Mucosa of descending colon (tissue), 3 donors: ENCODE data around the gene TMEM35A. TPM values are rescaled to one million over a fixed set of nuclear protein-coding genes. Genes with fewer than 3 reads are reported as not detected.

Experiments
- ATAC-seq: fragments of 200-7000 bp; cut with Tn5 transposase; one replicate; pipeline ENCODE4 v1.9.1; 2020; ENCODE audit warnings: mild to moderate bottlenecking, moderate library complexity
- DNase-seq, 3 donors: peaks; one replicate each; pipeline ENCODE4 v3.0.0-alpha.2; 2020
- H3K36me3 ChIP-seq: fragments of 200-600 bp; one replicate; pipeline ENCODE4 v1.8.0; 2021; ENCODE audit warnings: low read depth, mild to moderate bottlenecking
- H3K4me1 ChIP-seq: fragments of 200-600 bp; one replicate; pipeline ENCODE4 v1.8.0; 2021; ENCODE audit warnings: low read depth, mild to moderate bottlenecking
- H3K4me3 ChIP-seq: fragments of 200-600 bp; one replicate; pipeline ENCODE4 v1.8.0; 2021; ENCODE audit warnings: mild to moderate bottlenecking
- H3K9me3 ChIP-seq: fragments of 200-600 bp; one replicate; pipeline ENCODE4 v1.8.0; 2021; ENCODE audit warnings: mild to moderate bottlenecking
- intact Hi-C, 2 donors: fragments of 100-400 bp; cut with DNase I in 1 of 2; cut with micrococcal nuclease in 1 of 2; formaldehyde crosslinking; loops; one replicate each; pipeline versions ENCODE4 v1.11.0 to v1.11.1; 2022; cut with DNase I, micrococcal nuclease
- total RNA-seq, 3 donors: library from RNA; stranded (reverse); fragmentation: NEBNext Ultra II Directional in 2 of 3; extraction: Animal tissue kit (Norgen Biotek cat#: 25700) in 2 of 3; gene quantifications; one replicate each; pipeline versions ENCODE4 v1.2.1 to v1.2.4, GENCODE V29; 2021 to 2023
- TF ChIP-seq, protein P1 (sequence below): fragments of 200-600 bp; IDR thresholded peaks from one replicate; pipeline ENCODE4 v1.8.0; 2022; ENCODE audit warnings: antibody characterized with exemption, mild to moderate bottlenecking
- donor health status: DM: no; HTN: no; CAD: no; lungs with moderate emphysema.
- donor health status: DM: no; HTN: no; CAD: no.
- donor health status: DM: no; HTN: yes; CAD: no.

The TMEM35A gene
- total RNA-seq, 3 donors from 2014 or later: 1.4 to 40.6 (median 3.0) TPM

DNA sequence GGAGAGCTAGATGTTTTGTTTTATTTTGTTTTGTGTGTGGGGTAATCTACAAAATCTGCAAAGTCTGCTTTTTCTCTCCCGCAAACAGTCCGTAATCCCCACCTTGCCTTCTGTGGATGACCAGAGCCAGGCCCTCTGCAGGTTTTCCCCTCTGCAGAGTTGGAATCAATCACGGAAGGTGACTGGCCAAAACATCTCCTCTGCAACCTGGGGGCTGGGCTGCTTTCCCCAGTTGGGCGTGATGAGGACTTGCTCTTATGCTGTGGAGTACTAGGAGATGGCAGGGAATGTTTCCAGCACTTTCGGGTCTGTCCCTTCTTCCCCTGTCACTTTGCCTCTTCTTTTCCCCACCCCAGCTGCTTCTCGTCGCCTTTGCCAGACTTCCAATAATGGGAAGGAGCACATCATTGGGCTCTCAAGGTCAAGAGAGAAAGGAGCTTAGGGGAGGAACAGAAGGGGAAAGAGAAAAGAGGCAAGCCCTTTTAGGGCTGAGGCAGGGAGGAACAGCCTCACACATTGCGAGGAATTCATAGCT is 1.1 kb downstream of the TMEM35A start:
- DNase-seq (no peak), ATAC-seq (peak; percentile 18)
- intact Hi-C loops: no loop called here
- TF ChIP-seq, protein P1, sequence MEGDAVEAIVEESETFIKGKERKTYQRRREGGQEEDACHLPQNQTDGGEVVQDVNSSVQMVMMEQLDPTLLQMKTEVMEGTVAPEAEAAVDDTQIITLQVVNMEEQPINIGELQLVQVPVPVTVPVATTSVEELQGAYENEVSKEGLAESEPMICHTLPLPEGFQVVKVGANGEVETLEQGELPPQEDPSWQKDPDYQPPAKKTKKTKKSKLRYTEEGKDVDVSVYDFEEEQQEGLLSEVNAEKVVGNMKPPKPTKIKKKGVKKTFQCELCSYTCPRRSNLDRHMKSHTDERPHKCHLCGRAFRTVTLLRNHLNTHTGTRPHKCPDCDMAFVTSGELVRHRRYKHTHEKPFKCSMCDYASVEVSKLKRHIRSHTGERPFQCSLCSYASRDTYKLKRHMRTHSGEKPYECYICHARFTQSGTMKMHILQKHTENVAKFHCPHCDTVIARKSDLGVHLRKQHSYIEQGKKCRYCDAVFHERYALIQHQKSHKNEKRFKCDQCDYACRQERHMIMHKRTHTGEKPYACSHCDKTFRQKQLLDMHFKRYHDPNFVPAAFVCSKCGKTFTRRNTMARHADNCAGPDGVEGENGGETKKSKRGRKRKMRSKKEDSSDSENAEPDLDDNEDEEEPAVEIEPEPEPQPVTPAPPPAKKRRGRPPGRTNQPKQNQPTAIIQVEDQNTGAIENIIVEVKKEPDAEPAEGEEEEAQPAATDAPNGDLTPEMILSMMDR: no peak
- Histone ChIP-seq H3K9me3 (no peaks in the 10 kb centered on the region), H3K4me3 (no peak overlapping the region), H3K36me3 (no peaks in the 10 kb centered on the region), H3K4me1 (no peaks in the 10 kb centered on the region)

GRCh38 chrX:101080326-101081124 is 1.8 kb downstream of the TMEM35A start:
- intact Hi-C loops: no loop called here
- Histone ChIP-seq H3K9me3 (no peaks in the 10 kb centered on the region), H3K4me1 (no peaks in the 10 kb centered on the region), H3K4me3 (no peak overlapping the region), H3K36me3 (no peaks in the 10 kb centered on the region)
- ATAC-seq (no peak), DNase-seq (no peak)
- TF ChIP-seq, protein P1: no peak

DNA sequence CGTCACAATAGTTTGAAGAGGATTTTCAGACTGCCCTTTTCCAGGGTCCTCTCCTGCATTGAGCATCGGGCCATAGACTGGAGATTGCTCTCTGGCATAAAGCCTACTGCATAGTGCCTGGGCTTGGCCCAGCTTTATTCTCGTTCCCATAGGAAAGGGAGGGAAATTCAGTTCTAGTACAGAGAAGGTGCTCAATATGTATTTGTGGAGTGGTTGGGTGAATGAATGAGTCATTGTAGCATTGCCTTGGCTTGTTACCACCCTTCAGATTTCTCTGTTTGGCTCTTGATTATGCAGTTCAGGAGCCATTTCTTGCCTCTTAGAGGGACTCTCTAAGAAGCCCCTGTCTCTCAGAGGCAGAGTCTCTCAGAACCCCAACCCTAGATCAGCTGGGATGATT is 2.6 kb downstream of the TMEM35A start:
- H3K4me3 ChIP-seq: no peak overlapping the region
- intact Hi-C loops: no loop called here
- no peak for DNase-seq
- no peaks in the 10 kb centered on the region for H3K4me1 ChIP-seq
- peak; percentile 19 for ATAC-seq
- H3K9me3 ChIP-seq: no peaks in the 10 kb centered on the region
- TF ChIP-seq, protein P1: no peak
- no peaks in the 10 kb centered on the region for H3K36me3 ChIP-seq

DNA sequence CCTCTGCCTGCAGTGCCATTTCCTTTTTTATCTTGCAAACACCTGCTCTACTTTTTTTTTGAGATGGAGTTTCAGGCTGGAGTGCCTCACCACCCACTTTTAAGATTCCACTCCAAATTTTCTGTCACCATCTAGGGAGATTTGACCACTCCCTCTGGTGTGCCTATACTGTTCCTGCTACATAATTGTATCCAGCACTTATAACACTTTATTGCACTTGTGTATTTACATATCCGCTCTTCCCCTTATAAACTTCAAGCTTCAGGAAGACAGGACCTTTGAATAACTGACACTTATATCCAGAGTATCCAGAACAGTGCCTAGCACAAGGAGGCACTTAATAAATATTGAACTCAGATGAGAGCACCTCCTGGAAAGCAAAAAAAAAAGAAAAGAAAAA is 13.1 kb downstream of the TMEM35A start:
- Histone ChIP-seq H3K36me3 (no peaks in the 10 kb centered on the region), H3K4me1 (no peaks in the 10 kb centered on the region), H3K9me3 (no peaks in the 10 kb centered on the region), H3K4me3 (no peak overlapping the region)
- TF ChIP-seq, protein P1: no peak
- intact Hi-C loops: no loop called here
- ATAC-seq (peak; percentile 84), DNase-seq (no peak)

GRCh38 chrX:101097546-101098453 is 19.1 kb downstream of the TMEM35A start, which contains the start of gene CENPI:
CENPI (plus strand) TSS chrX:101098204; CDS start chrX:101101071, 2,867 bp downstream.
- TF ChIP-seq, protein P1: no peak
- intact Hi-C loops: no loop called here
- no peaks in the 10 kb centered on the region for H3K4me1 ChIP-seq

More at GRCh38 chrX:101097546-101098453, 19.1 kb downstream of the TMEM35A start, which contains the start of gene CENPI:
- peak; percentile 92 to 96 (median 95) for DNase-seq
- H3K4me3 ChIP-seq: no peak within 1 kb of the TSS
- H3K36me3 ChIP-seq: no peaks in the 10 kb centered on the region
- ATAC-seq: peak; percentile 100
- no peaks in the 10 kb centered on the region for H3K9me3 ChIP-seq
